Lung (tissue), 12 donors: Measurements from ENCODE around the gene FBN1. TPM values are rescaled to one million over a fixed set of nuclear protein-coding genes. Genes with fewer than 3 reads are reported as not detected.

ENCODE experiments used
- ATAC-seq: fragments of 200-7000 bp; cut with Tn5 transposase; one replicate; pipeline ENCODE4 v1.9.1; 2020; ENCODE audit warnings: moderate number of reproducible peaks; ENCODE audit not compliant: insufficient read depth, low FRiP score
- DNase-seq, 3 donors: peaks; one replicate each; pipeline ENCODE4 v3.0.0-alpha.2; 2013 to 2017
- H3K27ac ChIP-seq, 2 donors: one replicate each; pipeline ENCODE4 v1.5.1; 2013; ENCODE audit warnings: mild to moderate bottlenecking in 2 of 2, moderate library complexity in 2 of 2, control low read depth in 1 of 2, inconsistent platforms in 1 of 2, low read depth in 1 of 2, low read length in 1 of 2
- H3K27me3 ChIP-seq, 3 donors: one replicate each; pipeline ENCODE4 v1.5.1; 2013; ENCODE audit warnings: low read length in 2 of 3; ENCODE audit not compliant: control insufficient read depth in 3 of 3, insufficient read depth in 3 of 3
- H3K36me3 ChIP-seq, 4 donors: one replicate each; pipeline ENCODE4 v1.5.1; 2013; ENCODE audit warnings: low read length in 4 of 4, mild to moderate bottlenecking in 1 of 4, moderate library complexity in 1 of 4; ENCODE audit not compliant: control insufficient read depth in 4 of 4, insufficient read depth in 4 of 4
- H3K4me1 ChIP-seq, 5 donors: one replicate each; pipeline ENCODE4 v1.5.1; 2013; ENCODE audit warnings: low read length in 5 of 5, mild to moderate bottlenecking in 2 of 5, moderate library complexity in 1 of 5; ENCODE audit not compliant: control insufficient read depth in 5 of 5, insufficient read depth in 5 of 5
- H3K4me3 ChIP-seq: one replicate; pipeline ENCODE4 v1.5.1; 2013; ENCODE audit warnings: mild to moderate bottlenecking, control low read depth, moderate library complexity
- H3K9ac ChIP-seq, 2 donors: one replicate each; pipeline ENCODE4 v1.5.1; 2013; ENCODE audit warnings: low read length in 2 of 2, control low read depth in 1 of 2; ENCODE audit not compliant: insufficient read depth in 1 of 2
- H3K9me3 ChIP-seq, 4 donors: one replicate each; pipeline ENCODE4 v1.5.1; 2013; ENCODE audit warnings: low read length in 3 of 4, mild to moderate bottlenecking in 1 of 4, moderate library complexity in 1 of 4; ENCODE audit not compliant: control insufficient read depth in 4 of 4, insufficient read depth in 3 of 4
- WGBS, 2 donors: extraction: QIAGEN DNeasy Blood & Tissue Kit; methylation state at CpG; one replicate each; pipeline ENCODE4 v1.1.7; 2013; 5-methylcytosine and 5-hydroxymethylcytosine counted together
- polyA plus RNA-seq, 2 donors: library from polyadenylated mRNA; stranded (reverse); fragments of 200-250 nt; gene quantifications; one replicate each; pipeline ENCODE4 v1.2.1, GENCODE V29; 2013
- total RNA-seq, 2 donors: library from RNA; depleted of rRNA in 1 of 2; stranded (reverse); fragments of >200 nt in 1 of 2; gene quantifications; one replicate each; pipeline ENCODE4 v1.2.1, GENCODE V29; 2014 to 2021
- TF ChIP-seq, protein P1 (sequence below): IDR thresholded peaks from 2 replicates; pipeline ENCODE4 v1.5.1; 2012; ENCODE audit warnings: mild to moderate bottlenecking; ENCODE audit errors: control extremely low read depth, extremely low read depth
- donor health status: control.
- donor health status: control.
- donor health status: Bipolar disorder and iron deficiency.
- donor health status: healthy.
- donor health status: DM: yes; HTN: yes; CAD: no.

Gene FBN1
- total and polyA plus RNA-seq, 4 donors = 6.0 to 170 (median 60.8) TPM

DNA sequence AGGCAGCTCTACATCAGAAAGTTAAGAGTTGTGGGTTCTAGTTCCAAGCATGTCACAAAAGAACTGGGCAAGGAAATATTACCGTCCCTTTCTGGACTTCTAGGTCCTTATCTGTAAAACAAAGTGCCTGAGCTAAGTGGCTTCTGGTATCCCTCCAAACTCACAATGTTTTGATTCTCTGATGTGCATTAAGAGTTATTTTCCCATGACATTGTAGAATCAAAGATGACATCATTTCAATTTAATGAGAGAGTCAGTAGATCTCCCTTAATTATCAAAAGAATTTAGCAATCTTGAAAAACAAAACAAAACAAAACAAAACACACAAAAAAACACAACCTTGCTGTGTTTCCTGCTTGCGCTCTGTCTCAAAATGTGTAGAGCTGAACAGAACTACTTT is 225.6 kb downstream of the FBN1 start:
- no peak overlapping the region for H3K4me3 ChIP-seq
- no peaks in the 10 kb centered on the region for H3K27me3 ChIP-seq
- no peaks in the 10 kb centered on the region for H3K9me3 ChIP-seq
- DNase-seq (no peak), ATAC-seq (no peak)
- TF ChIP-seq, protein P1, sequence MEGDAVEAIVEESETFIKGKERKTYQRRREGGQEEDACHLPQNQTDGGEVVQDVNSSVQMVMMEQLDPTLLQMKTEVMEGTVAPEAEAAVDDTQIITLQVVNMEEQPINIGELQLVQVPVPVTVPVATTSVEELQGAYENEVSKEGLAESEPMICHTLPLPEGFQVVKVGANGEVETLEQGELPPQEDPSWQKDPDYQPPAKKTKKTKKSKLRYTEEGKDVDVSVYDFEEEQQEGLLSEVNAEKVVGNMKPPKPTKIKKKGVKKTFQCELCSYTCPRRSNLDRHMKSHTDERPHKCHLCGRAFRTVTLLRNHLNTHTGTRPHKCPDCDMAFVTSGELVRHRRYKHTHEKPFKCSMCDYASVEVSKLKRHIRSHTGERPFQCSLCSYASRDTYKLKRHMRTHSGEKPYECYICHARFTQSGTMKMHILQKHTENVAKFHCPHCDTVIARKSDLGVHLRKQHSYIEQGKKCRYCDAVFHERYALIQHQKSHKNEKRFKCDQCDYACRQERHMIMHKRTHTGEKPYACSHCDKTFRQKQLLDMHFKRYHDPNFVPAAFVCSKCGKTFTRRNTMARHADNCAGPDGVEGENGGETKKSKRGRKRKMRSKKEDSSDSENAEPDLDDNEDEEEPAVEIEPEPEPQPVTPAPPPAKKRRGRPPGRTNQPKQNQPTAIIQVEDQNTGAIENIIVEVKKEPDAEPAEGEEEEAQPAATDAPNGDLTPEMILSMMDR = no peak
- H3K9ac ChIP-seq = no peak overlapping the region
- H3K36me3 ChIP-seq = peaks cover 3 to 38% (median 22%) of the 10 kb centered on the region in 4 donors
- WGBS, 2 donors = 71 to 89% methylated on average over 2 of the region's 2 CpGs
- no peak overlapping the region for H3K27ac ChIP-seq
- peaks cover 0 to 2% (median 0%) of the 10 kb centered on the region in 5 donors for H3K4me1 ChIP-seq

DNA sequence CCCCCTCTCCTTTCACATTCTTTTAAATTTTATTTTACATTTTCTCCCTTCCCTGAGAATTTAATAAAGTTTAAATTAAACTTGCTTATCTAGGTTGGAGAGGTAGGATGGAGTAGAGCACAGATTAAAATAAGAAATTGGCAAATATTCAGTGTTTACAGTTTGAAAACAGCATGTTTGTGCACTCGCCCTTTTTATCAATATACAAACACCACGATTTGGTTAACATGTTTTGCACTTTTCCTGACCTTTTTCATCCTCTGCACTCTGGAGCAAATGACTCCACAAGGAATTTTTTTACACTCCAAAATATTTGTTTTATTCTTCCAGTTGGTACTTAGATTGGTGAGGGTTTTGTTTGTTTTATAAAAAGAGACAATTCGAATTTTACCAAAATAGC is 227.2 kb downstream of the FBN1 start:
- no peak overlapping the region for H3K27ac ChIP-seq

DNA sequence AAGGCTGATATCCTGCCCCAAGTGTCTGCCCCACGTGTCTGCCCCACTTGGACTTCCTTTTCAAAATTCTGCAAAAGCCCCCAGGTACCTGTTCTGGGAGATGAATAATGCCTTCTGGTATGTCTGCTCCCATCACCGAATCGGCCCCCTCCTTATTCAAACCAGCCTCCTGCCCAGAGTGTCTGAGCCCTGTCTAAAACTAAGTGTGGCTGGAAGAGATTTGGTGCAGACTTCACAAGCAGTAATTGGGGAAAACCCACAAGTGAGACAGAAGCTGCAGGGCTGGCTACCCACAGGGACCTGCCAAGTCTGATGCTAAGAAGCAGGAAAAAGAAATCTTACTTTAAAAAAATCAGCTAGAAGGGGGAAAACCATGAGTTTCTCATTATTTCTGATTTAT is 229.2 kb downstream of the FBN1 start:
- peaks cover 0 to 12% (median 3%) of the 10 kb centered on the region in 5 donors for H3K4me1 ChIP-seq
- no peaks in the 10 kb centered on the region for H3K27me3 ChIP-seq
- no peak overlapping the region for H3K27ac ChIP-seq
- no peak for ATAC-seq
- H3K4me3 ChIP-seq = no peak overlapping the region
- WGBS, 2 donors = 67 to 85% methylated on average over 3 of the region's 3 CpGs
- TF ChIP-seq, protein P1 = no peak
- no peak for DNase-seq
- H3K9me3 ChIP-seq = no peaks in the 10 kb centered on the region
- no peak overlapping the region for H3K9ac ChIP-seq
- H3K36me3 ChIP-seq = peaks cover 2 to 33% (median 19%) of the 10 kb centered on the region in 4 donors

More for the DNA sequence above, 227.2 kb downstream of the FBN1 start:
- H3K4me1 ChIP-seq = peaks cover 0 to 8% (median 3%) of the 10 kb centered on the region in 5 donors
- no peak for ATAC-seq
- no peak overlapping the region for H3K4me3 ChIP-seq
- no peak for DNase-seq
- TF ChIP-seq, protein P1 = no peak
- H3K27me3 ChIP-seq = no peaks in the 10 kb centered on the region
- 53 to 77% methylated on average over 3 of the region's 3 CpGs for WGBS, 2 donors
- H3K36me3 ChIP-seq = peaks cover 3 to 31% (median 18%) of the 10 kb centered on the region in 4 donors
- H3K9ac ChIP-seq = no peak overlapping the region
- H3K9me3 ChIP-seq = no peaks in the 10 kb centered on the region
